Measurements from ENCODE around the gene CD247. TPM values are rescaled to one million over a fixed set of nuclear protein-coding genes. Genes with fewer than 3 reads are reported as not detected.

CD247 gene
- 1 to 10 TPM in 1 of 2 donors, under 1 TPM in 1; 0.47 to 1.1 TPM for total RNA-seq
- polyA plus RNA-seq (ENCODE audit: insufficient read depth, low read depth, low replicate concordance), result 2.5 TPM
- long read RNA-seq, donor 1, result 0 reads
- long read RNA-seq, donor 2, result 0 reads

DNA sequence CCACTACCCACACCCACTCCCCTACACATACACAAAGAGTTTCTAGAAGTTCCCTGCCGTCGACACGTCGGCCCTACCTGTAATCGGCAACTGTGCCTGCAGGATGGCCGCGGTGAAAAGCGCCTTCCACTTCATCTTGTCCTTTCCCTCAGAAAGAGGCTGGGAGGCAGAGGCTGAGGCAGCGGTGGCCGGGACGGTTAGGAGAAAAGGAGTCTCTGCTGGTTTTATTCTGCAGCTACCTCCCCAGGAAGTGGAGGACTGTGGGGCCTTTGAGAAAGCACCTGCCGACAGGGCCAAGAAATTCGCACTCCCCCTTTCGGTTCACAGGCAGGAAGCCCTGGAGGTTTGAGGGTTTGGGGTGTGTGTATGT, at the start of gene CD247:
CD247 (minus strand) TSS at position 199 of the 370 bp plus-strand sequence; CDS start at position 135, 64 bp downstream.
- H3K27ac ChIP-seq, result no peak within 1 kb of the TSS
- H3K36me3 ChIP-seq (ENCODE audit: low read depth, missing control alignments), result no peaks in the 10 kb centered on the region
- 75 to 89% methylated on average over 14 of the region's 14 CpGs for whole genome bisulfite sequencing, 2 donors
- no peaks in the 10 kb centered on the region for H3K4me1 ChIP-seq
- H3K9me3 ChIP-seq, result no peaks in the 10 kb centered on the region
- intact Hi-C loops (cut with DNase I; ENCODE audit: low total_unique reads), result no loop called here
- no peak within 1 kb of the TSS for H3K4me3 ChIP-seq
- TF ChIP-seq POLR2A (IDR thresholded peaks at IDR 0.05), result no peak
- TF ChIP-seq, protein P1, sequence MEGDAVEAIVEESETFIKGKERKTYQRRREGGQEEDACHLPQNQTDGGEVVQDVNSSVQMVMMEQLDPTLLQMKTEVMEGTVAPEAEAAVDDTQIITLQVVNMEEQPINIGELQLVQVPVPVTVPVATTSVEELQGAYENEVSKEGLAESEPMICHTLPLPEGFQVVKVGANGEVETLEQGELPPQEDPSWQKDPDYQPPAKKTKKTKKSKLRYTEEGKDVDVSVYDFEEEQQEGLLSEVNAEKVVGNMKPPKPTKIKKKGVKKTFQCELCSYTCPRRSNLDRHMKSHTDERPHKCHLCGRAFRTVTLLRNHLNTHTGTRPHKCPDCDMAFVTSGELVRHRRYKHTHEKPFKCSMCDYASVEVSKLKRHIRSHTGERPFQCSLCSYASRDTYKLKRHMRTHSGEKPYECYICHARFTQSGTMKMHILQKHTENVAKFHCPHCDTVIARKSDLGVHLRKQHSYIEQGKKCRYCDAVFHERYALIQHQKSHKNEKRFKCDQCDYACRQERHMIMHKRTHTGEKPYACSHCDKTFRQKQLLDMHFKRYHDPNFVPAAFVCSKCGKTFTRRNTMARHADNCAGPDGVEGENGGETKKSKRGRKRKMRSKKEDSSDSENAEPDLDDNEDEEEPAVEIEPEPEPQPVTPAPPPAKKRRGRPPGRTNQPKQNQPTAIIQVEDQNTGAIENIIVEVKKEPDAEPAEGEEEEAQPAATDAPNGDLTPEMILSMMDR (IDR thresholded peaks at IDR 0.05), result no peak
- no peaks in the 10 kb centered on the region for H3K27me3 ChIP-seq
- DNase-seq, result no peak

DNA sequence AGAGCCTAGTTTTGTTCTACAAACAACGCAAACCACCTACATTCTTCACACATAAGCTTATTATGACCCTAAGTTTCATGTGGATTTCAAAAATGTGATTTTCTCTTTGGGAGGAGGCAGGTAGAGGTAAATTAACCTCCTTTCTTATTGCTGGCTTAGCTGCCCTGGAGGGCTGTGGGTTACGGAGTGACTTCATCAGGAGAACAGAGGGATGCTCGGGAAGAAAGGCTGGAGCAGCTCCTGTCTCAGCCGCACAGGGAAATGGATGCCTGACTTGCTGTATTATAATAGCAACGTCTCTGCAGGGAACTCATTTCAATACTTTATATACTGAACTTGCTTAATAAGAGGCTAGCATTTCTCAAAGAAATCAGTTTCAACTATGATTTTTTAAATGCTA, 49.3 kb upstream of the CD247 start:
- no peak for DNase-seq
- TF ChIP-seq, protein P1 (IDR thresholded peaks at IDR 0.05), result no peak
- no peak for TF ChIP-seq POLR2A (IDR thresholded peaks at IDR 0.05)
- no peaks in the 10 kb centered on the region for H3K27me3 ChIP-seq
- no peak overlapping the region for H3K4me3 ChIP-seq
- no peaks in the 10 kb centered on the region for H3K36me3 ChIP-seq (ENCODE audit: low read depth, missing control alignments)
- H3K9me3 ChIP-seq, result no peaks in the 10 kb centered on the region
- H3K4me1 ChIP-seq, result no peaks in the 10 kb centered on the region
- no peak overlapping the region for H3K27ac ChIP-seq
- WGBS, 2 donors, result 79 to 81% methylated on average over 5 of the region's 5 CpGs
- intact Hi-C loops (cut with DNase I; ENCODE audit: low total_unique reads), result no loop called here

DNA sequence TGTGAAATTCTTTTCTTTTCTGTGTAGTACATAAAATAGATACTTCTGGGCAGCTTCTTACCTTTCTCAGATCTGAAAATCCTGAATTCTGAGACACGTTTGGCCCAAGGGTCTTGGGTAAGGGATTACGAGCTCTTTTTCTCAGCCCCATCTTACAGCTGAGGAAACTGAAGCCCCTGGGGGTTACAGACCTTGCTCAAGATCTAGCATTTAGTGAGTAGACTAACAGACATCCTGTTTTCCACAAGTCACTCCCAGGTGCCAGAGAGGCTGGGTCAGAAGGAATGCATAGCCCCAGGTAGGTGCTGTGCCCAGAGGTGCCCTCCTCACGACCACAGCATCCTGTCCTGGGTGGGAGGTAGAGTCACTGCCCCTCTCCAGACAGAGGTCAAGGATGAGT, 48.4 kb upstream of the CD247 start:
- Histone ChIP-seq H3K9me3 (no peaks in the 10 kb centered on the region), H3K4me1 (no peaks in the 10 kb centered on the region), H3K4me3 (no peak overlapping the region), H3K36me3 (ENCODE audit: low read depth, missing control alignments) (no peaks in the 10 kb centered on the region), H3K27me3 (no peaks in the 10 kb centered on the region), H3K27ac (no peak overlapping the region)
- 93 to 97% methylated on average over 3 of the region's 3 CpGs for WGBS, 2 donors
- intact Hi-C loops (cut with DNase I; ENCODE audit: low total_unique reads), result no loop called here
- TF ChIP-seq, protein P1 (IDR thresholded peaks at IDR 0.05), result no peak
- no peak for TF ChIP-seq POLR2A (IDR thresholded peaks at IDR 0.05)
- DNase-seq, result no peak

DNA sequence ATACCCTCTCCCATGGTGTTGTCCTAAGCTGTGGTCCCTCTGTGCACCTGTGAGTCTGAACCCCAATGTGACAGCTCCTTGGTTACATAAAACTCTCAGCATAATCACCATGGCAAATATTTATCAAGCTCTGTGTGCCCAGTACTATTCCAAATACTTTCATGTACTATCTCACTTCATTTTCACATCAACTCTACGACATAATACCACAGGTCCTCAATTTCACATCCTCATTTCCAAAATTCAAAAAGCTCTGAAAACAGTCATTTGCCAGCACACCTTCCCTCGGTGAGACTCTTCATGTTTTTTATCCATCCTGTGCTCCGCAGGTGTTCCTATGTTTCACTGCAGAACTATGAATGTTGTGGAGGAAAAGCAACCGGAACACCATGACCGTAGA, 47.6 kb upstream of the CD247 start:
- DNase-seq, result no peak
- H3K27ac ChIP-seq, result no peak overlapping the region
- H3K27me3 ChIP-seq, result no peaks in the 10 kb centered on the region
- intact Hi-C loops (cut with DNase I; ENCODE audit: low total_unique reads), result no loop called here
- H3K4me1 ChIP-seq, result no peaks in the 10 kb centered on the region
- TF ChIP-seq POLR2A (IDR thresholded peaks at IDR 0.05), result no peak
- TF ChIP-seq, protein P1 (IDR thresholded peaks at IDR 0.05), result no peak
- no peaks in the 10 kb centered on the region for H3K36me3 ChIP-seq (ENCODE audit: low read depth, missing control alignments)
- 85 to 93% methylated on average over 5 of the region's 5 CpGs for WGBS, 2 donors
- H3K9me3 ChIP-seq, result no peaks in the 10 kb centered on the region
- H3K4me3 ChIP-seq, result no peak overlapping the region

DNA sequence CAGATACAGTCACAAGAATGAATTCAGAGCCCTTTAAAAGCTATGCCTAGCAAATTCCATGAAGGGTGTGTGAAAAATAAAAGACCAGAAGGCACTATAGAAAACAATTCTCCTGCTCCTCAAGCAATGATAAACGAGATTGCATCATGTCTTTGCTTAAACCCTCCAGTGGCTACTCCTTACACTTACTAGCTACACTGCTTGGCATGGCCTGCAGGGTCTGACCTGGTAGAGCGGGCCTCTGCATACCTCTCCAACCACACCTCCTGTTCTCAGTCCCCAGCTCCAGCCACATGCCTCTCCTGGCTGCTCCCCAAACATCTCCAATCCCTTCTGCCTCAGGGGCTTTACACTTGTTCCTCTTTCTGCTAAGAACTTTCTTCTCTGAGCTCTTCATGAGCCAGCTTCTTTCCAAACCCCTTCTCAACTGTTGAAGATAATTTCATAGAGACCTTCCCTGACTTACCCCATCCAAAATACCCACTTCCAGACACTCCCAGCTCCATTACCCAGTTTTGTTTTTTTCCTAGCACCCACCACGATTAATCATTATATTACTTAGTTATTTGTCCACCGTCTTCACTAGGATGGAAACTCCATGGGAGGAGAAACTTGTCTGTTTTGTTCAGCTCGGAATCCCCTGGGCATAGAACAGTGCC, 46.4 kb upstream of the CD247 start:
- intact Hi-C loops (cut with DNase I; ENCODE audit: low total_unique reads), result no loop called here
- H3K4me1 ChIP-seq, result no peaks in the 10 kb centered on the region
- H3K9me3 ChIP-seq, result no peaks in the 10 kb centered on the region
- DNase-seq, result no peak
- no peak overlapping the region for H3K4me3 ChIP-seq
- 91% methylated on average over 5 of the region's 5 CpGs for WGBS, 2 donors
- TF ChIP-seq, protein P1 (IDR thresholded peaks at IDR 0.05), result no peak
- no peak for TF ChIP-seq POLR2A (IDR thresholded peaks at IDR 0.05)
- H3K36me3 ChIP-seq (ENCODE audit: low read depth, missing control alignments), result no peaks in the 10 kb centered on the region
- H3K27me3 ChIP-seq, result no peaks in the 10 kb centered on the region
- no peak overlapping the region for H3K27ac ChIP-seq

All from testis (tissue), 5 donors.